Cardiac muscle cell (in vitro differentiated cells and primary cell): ENCODE data around the gene DBI. TPM values are rescaled to one million over a fixed set of nuclear protein-coding genes. Genes with fewer than 3 reads are reported as not detected.

Experiments
- DNase-seq, 2 donors: peaks; one replicate each; pipeline versions ENCODE4 v3.0.0 to v3.0.0-alpha.2; 2010 to 2017; ENCODE audit warnings: low read depth in 1 of 2, low spot score in 1 of 2
- H3K27ac ChIP-seq: fragments of 200-600 bp; sonication (generic); 2 replicates; pipeline ENCODE4 v1.5.1; 2016
- H3K27me3 ChIP-seq: fragments of 200-600 bp; sonication (generic); 2 replicates; pipeline ENCODE4 v1.6.0; 2016; ENCODE audit warnings: control low read depth
- H3K36me3 ChIP-seq: fragments of 200-600 bp; sonication (generic); 2 replicates; pipeline ENCODE4 v1.5.1; 2016; ENCODE audit warnings: control low read depth
- H3K4me1 ChIP-seq: fragments of 200-600 bp; sonication (generic); 2 replicates; pipeline ENCODE4 v1.8.1; 2017; ENCODE audit warnings: low read depth, mild to moderate bottlenecking, mixed run types
- H3K4me3 ChIP-seq: fragments of 200-600 bp; sonication (generic); 2 replicates; pipeline ENCODE4 v1.5.1; 2016; ENCODE audit warnings: mild to moderate bottlenecking
- H3K9me3 ChIP-seq: fragments of 200-600 bp; sonication (generic); 2 replicates; pipeline ENCODE4 v1.5.1; 2017; ENCODE audit warnings: low read depth, mild to moderate bottlenecking, control low read depth
- polyA plus RNA-seq: library from polyadenylated mRNA; unstranded; fragments of >200 nt; fragmentation: Nextera tagmentation; extraction: Ambion mirVana; gene quantifications from 2 replicates; pipeline ENCODE4 v1.2.1, GENCODE V29; 2016
- total RNA-seq: library from RNA; depleted of rRNA; stranded (reverse); fragments of >200 nt; gene quantifications from 2 replicates; pipeline ENCODE4 v1.2.3, GENCODE V29; 2016
- TF ChIP-seq, protein P1 (sequence below): IDR thresholded peaks from 2 replicates; pipeline ENCODE4 v1.5.1; 2012; ENCODE audit warnings: low read depth, mild to moderate bottlenecking, low read length

DBI gene
- total and polyA plus RNA-seq, 2 experiments from 2014 or later = 158 to 350 TPM

DNA sequence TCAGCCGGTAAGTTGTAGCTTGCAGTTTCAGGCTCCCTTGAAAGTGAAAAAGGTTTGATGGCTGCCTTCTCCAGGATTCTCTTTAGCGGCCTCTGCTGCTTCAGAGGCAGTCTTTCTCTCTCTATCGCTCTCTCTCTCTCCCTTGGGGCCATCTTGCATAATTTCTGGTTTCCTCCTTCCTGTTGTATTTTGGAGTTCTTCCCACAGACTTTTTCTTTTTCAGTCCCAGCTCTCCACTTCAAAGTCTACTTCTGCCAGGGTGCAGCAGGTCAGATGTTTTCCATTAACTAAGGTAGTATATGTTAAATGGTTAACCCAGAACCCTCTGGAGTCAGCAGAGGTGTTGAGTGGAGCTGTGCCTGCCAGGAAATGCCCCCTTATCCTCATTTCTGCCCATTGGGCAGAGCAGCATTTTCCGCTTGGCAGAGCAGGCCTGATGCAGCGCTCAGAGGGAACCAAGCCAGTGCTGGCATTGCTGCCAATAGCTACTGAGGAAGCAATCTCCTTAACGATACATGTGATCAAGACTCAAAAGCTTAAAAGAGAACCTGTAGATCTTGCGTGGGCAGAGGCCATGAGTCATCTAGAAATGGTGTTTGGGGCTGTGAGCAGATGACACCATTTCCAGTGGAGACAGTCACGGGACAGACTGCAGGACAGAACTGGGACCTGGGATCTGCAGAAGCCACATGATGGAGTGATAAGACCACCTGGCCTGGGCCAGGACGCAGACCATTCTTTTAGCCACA lies 20.8 kb downstream of the DBI start:
- no peaks in the 10 kb centered on the region for H3K36me3 ChIP-seq
- TF ChIP-seq, protein P1, sequence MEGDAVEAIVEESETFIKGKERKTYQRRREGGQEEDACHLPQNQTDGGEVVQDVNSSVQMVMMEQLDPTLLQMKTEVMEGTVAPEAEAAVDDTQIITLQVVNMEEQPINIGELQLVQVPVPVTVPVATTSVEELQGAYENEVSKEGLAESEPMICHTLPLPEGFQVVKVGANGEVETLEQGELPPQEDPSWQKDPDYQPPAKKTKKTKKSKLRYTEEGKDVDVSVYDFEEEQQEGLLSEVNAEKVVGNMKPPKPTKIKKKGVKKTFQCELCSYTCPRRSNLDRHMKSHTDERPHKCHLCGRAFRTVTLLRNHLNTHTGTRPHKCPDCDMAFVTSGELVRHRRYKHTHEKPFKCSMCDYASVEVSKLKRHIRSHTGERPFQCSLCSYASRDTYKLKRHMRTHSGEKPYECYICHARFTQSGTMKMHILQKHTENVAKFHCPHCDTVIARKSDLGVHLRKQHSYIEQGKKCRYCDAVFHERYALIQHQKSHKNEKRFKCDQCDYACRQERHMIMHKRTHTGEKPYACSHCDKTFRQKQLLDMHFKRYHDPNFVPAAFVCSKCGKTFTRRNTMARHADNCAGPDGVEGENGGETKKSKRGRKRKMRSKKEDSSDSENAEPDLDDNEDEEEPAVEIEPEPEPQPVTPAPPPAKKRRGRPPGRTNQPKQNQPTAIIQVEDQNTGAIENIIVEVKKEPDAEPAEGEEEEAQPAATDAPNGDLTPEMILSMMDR = peak; percentile 56
- H3K27me3 ChIP-seq = no peaks in the 10 kb centered on the region
- H3K27ac ChIP-seq = no peak overlapping the region
- H3K4me1 ChIP-seq = no peaks in the 10 kb centered on the region
- H3K4me3 ChIP-seq = no peak overlapping the region
- no peaks in the 10 kb centered on the region for H3K9me3 ChIP-seq
- DNase-seq = peak in 1 of 2 donors; percentile 94

DNA sequence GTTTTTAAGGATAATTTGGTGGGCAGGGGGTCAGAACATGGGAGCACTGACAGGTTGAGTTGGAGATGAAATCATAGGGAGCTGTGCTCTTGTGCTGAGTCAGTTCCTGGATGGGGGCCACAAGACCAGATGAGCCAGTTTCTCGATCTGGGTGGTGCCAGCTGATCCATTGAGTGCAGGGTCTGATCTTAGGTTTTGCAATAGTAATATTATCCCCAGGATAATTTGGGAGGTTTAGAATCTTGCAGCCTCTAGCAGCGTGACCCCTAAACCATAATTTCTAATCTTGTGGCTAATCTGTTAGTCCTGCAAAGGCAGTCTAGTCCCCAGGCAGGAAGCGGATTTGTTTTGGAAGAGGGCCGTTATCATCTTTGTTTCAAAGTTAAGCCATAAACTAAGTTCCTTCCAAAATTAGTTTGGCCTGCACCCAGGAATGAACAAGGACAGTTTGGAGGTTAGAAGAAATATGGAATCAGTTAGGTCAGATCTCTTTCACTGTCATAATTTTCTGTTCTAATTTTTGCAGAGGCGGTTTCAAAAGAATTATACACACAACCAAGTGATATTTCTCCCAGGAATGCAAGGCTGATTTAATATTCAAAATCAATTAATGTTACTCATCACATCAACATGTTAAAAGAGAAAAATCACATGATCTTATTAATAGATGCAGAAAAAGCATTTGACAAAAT lies 23.0 kb downstream of the DBI start:
- Histone ChIP-seq H3K4me3 (no peak overlapping the region), H3K4me1 (no peaks in the 10 kb centered on the region), H3K9me3 (no peaks in the 10 kb centered on the region), H3K27me3 (no peaks in the 10 kb centered on the region), H3K27ac (no peak overlapping the region), H3K36me3 (no peaks in the 10 kb centered on the region)
- DNase-seq = peak in 1 of 2 donors; percentile 70
- TF ChIP-seq, protein P1 = no peak

DNA sequence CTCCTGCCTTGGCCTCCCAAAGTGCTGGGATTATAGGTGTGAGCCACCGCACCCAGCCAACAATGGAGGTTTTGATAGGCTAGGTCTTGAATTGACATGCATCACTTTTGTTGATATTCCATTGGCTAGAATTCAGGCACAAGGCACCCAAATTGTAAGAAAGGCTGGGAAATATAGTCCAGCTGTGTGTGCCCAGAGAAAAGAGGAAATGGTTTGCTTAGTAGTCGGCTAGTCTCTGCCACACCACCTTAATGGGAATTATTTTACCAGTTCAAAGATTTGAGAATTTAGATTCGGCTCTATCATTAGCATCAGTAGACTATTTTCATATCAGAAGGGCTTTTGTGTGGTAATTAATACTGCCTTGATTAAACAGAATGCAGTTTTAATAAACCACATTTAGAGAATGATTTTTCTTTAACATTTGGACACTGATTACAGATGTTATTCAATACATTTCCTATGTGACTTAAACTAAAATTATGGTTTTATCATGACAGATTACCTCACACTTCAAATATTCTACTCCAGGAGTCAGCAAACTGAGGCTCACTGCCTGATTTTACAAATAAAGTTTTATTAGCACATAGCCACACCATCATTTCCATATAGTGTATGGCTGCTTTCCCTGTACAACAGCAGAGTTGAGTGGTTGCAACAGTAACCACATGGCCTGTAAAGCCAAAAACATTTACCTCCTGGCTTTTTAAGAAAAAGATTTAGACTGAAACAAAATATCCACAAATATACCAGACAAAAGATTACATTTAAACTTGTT lies 27.4 kb downstream of the DBI start:
- H3K9me3 ChIP-seq = no peaks in the 10 kb centered on the region
- H3K27me3 ChIP-seq = no peaks in the 10 kb centered on the region
- H3K4me1 ChIP-seq = no peaks in the 10 kb centered on the region
- no peak for DNase-seq
- TF ChIP-seq, protein P1 = no peak
- H3K36me3 ChIP-seq = no peaks in the 10 kb centered on the region
- H3K27ac ChIP-seq = no peak overlapping the region
- no peak overlapping the region for H3K4me3 ChIP-seq

DNA sequence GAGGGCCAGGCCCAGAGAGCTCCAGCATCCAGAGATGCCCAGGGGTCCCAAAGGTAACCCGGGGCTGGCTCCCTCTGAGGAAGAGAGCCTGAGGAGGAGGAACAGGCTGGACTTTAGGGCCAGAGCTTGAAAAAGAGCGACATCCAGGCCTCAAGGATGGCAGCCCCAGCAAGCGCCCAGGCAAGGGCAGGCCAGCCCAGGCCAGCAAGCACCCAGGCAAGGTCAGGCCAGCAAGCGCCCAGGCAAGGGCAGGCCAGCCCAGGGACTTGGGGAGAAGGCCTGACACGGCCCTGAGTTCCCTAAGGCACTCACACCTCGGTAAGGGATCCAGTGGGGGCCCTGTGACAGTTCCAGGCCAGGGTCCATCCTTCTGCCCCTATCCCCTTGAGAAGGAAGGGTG lies 30.4 kb downstream of the DBI start:
- H3K27ac ChIP-seq = no peak overlapping the region
- H3K36me3 ChIP-seq = no peaks in the 10 kb centered on the region
- H3K4me1 ChIP-seq = no peaks in the 10 kb centered on the region
- no peaks in the 10 kb centered on the region for H3K9me3 ChIP-seq
- TF ChIP-seq, protein P1 = no peak
- H3K4me3 ChIP-seq = no peak overlapping the region
- no peak for DNase-seq
- no peaks in the 10 kb centered on the region for H3K27me3 ChIP-seq

DNA sequence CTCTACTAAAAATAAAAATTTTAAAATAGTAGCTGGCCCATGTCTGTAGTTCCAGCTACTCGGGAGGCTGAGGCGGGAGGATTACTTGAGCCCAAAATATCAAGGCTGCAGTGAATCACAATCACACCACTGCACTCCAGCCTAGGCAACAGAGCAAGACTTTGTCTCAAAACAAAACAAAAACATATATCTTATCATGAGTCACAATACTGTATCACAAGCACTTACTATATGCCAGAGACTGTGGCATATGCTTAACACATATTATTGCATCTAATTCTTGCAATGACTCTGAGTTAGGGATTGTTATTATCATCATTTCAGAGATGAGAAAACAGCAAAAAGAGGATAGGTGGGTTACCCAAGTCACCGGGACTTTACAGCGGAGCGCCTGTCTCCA lies 35.3 kb downstream of the DBI start:
- Histone ChIP-seq H3K36me3 (no peaks in the 10 kb centered on the region), H3K4me1 (no peaks in the 10 kb centered on the region), H3K4me3 (no peak overlapping the region), H3K27me3 (no peaks in the 10 kb centered on the region), H3K9me3 (no peaks in the 10 kb centered on the region), H3K27ac (no peak overlapping the region)
- TF ChIP-seq, protein P1 = no peak
- no peak for DNase-seq
